Stimulated activated CD4-positive, alpha-beta T cell treated with anti-CD3 and anti-CD28 coated beads, TNF-alpha, amount 100 ng/mL, for 48 hours (primary cell): ENCODE results near the gene PODN.

Experiments
- DNase-seq, 3 donors: peaks; one replicate each; pipeline ENCODE4 v3.0.0-alpha.2; 2020; ENCODE audit warnings: low read depth in 3 of 3

PODN gene, protein sequence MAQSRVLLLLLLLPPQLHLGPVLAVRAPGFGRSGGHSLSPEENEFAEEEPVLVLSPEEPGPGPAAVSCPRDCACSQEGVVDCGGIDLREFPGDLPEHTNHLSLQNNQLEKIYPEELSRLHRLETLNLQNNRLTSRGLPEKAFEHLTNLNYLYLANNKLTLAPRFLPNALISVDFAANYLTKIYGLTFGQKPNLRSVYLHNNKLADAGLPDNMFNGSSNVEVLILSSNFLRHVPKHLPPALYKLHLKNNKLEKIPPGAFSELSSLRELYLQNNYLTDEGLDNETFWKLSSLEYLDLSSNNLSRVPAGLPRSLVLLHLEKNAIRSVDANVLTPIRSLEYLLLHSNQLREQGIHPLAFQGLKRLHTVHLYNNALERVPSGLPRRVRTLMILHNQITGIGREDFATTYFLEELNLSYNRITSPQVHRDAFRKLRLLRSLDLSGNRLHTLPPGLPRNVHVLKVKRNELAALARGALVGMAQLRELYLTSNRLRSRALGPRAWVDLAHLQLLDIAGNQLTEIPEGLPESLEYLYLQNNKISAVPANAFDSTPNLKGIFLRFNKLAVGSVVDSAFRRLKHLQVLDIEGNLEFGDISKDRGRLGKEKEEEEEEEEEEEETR

DNA sequence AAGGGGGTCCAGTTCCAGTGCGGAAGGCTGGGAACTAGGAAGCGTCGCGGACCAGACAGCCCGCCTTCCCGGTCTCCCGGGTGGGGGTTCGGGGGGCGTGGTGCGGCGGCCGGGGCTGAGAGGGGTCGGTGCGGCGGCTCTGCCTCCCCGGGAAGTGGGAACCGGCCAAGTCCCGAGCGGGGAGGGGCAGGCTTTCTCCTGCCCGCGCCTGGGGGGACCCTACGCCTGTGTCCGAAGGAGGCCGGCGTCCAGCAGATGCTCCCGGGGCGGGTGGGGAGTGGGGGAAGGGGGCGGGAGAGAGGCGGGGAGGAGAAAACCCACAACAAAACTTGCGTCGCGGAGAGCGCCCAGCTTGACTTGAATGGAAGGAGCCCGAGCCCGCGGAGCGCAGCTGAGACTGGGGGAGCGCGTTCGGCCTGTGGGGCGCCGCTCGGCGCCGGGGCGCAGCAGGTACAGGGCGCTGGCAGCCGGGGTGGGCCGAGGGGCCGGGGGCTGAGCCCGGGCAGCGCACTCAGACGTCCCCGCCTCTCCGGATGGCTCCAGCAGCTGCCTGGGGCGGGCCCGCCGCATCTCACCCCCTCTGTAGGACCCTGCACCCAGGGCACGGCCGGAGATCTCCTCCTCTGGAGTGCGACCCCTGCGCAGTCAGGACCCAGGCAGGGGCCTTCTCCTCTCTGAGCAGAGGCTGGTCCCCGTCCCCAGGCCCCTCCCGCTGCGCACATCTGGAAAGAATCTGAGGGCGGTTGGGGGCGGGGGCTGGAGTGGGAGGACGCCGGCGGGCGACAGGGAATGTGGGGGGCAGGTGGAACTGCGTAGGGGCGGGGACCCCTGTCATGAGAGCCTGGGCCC is at the start of gene PODN:
PODN (plus strand) TSS at position 355 of the 849 bp plus-strand sequence. CDS start 7,643 bp downstream, outside the sequence.
- no peak for DNase-seq

DNA sequence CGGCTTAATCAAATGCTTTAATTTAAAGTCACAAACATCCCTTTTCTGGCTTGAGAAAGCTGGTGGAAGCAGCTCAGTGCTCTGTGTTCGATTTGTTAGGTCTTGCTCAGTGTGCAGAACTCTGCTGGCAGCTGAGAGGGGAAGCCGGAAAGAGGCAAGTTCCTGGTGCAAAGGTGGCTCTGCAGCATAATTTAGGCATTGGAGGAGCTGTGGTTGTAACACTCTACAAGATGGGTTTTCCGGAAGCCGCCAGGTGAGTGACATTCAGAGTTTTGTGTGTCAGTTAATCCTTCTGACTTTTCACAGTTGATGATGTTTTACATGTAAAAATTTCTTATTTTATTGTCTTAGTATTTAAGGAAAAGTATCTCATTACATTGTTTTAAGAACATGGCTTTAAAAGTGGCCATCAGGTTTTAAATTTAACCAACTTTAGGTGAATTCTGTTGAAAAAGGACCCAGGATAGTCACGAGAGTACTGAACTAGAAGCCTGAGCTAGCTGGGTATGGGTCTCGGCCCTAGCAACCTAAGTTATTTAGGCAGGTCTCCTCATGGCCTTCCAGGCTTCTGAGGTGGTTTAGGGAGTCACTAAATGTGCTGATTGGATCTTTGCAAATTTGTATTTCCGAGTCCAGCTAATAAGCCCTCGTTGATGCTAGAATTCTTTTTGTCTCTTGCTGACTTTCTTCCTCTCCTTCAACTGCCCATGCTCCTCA is 47.1 kb upstream of the PODN start:
- peak; percentile 44 to 82 (median 66) for DNase-seq

DNA sequence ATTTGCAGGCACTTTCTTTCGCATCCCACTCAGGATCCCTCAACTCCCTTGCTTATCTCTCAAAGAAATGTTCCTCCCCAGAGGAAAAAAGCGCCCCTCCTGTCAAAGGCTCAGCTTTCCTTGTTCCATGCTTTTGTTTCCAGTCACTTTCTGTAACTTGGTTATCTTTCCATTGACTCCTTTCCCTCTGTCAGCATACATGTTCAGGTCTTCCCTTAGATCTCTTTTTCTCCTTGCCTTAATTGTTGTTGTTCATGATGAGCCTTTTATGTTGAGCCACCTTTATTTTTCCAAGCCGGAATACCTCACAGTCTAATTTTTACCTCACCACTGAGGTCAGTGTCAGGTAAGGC is 46.5 kb upstream of the PODN start:
- DNase-seq, result no peak

DNA sequence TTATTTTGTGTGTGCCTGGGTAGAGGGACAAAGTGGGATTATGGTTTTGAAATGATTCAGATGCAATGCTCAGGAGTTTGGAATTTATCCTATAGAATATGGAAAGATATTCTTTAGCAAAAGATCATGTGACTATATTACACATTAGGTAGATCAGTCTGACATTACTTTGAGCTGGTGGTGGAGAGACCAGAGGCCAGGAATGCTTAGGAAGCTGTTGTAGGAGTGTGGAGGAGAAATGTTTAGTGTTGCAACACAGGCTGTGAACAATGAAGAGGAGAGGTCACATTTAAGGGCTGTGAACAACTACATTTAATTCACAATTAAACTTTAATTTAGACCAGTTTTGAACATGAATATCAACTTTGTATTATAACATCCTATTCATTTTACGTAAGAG is 45.3 kb upstream of the PODN start:
- no peak for DNase-seq

DNA sequence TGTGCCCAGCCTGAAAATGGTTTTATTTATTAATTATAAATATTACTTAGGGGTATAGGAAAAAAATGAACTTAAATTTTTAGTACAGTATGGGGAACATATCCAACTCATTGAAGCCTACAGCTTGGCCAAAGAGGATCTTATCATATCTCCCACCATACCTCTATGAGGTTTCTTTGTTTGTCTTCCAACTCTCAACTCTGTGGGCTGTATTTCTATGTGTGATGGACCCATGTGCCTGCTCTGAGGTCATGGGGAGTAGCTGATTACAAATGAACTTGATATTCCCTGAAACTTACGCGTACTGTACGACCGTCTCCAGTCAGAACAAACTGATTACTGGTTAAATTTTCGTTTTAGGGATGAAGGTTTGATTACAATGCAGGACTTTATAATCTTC is 41.4 kb upstream of the PODN start:
- DNase-seq, result no peak

DNA sequence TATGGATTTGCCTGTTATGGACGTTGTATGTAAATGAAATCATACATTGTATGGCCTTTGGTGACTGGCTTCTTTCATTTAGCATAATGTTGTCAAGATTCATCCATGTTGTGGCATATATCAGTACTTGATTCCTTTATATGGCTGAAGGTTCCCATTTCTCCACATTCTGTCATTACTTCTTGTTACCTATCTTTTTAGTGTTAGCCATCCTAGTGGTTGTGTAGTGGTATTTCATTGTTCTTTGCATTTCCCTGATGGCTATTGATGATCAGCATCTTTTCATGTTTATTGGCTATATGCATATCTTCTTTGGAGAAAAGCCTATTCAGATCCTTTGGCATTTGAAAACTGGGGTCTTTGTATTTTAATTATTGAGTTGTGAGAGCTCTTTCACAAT is 39.8 kb upstream of the PODN start:
- no peak for DNase-seq

DNA sequence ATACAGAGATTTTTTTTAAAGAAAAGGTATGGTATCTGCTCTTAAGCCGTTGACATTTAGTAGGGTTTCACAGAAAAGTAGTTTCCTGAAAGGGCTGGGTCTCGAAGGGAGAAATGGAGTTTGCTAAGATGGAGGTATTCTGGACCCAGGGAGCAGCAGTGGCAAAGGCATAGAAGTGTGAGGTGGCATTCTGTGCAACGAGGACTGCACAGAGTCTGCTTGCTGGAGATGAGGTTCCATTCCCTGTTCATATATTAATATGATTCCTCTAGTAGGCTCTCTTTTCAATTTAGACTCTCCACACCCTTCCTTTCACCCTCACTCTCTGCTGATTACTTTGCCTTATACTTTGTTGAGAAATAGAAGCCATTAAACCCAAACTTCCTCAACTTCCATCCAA is 38.5 kb upstream of the PODN start:
- no peak for DNase-seq

DNA sequence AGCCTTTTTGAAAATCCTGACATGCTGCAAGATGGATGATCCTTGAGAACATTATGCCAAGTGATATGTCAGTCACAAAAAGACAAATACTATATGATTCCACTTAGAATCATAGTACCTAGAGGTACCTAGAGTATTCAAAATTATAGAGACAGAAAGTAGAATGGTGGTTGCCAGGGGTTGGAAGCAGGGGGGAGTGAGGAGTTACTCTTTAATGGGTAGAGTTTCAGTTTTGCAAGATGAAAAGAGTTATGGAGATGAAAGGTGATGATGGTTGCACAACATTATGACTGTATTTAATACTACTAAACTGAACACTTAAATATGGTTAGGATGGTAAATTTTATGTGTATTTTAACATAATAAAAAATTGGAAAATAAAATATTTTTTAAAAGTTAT is 37.9 kb upstream of the PODN start:
- no peak for DNase-seq

DNA sequence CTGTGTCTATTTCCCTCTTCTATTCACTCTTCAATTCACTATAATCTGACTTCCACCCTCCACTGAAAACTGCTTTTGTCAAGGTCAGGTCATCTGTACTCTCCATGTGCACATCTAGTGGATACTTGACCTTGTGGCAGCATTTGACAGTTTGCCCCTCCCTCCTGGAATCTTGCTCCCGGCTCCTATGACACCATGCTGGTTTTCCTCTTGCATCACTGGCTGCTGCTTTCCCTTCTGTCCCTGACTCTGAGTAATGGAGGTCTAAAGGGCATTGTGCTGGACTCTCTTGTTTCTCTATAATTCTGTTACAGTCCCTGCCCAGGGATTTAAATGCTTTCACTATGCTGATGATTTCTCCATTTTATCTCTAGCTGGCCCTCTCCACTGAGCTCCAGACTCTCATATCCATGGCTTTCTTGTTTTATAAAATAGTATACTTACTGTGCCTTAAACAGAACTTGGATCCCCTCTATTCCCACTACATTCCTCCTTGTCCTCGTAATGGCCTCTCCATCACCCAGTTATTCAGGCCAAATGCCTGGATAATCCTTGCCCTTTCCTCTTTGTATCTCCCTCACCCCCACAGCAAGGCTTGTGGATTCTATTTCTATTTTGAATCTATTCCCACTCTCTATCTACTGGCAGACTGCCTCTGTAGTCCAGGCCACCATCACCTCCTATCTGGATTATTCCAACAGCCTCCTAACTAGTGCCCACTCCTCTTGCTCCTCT is 36.8 kb upstream of the PODN start:
- no peak for DNase-seq

DNA sequence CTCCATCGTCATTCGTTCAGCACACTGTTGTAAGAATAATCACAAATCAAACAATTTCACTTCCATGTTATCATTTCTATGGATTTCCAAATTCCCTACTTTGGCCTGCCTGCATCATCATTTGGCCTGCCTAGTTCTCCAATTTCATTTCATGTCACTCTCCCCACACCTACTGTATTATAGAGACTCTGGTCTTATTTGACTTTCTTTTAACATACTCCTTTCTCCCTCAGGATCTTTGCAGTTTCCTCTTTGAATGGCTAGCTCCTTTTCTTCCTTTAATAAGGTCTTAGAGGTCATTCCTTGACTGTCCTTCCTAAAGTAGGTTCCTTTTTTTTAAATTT is 36.3 kb upstream of the PODN start:
- no peak for DNase-seq

DNA sequence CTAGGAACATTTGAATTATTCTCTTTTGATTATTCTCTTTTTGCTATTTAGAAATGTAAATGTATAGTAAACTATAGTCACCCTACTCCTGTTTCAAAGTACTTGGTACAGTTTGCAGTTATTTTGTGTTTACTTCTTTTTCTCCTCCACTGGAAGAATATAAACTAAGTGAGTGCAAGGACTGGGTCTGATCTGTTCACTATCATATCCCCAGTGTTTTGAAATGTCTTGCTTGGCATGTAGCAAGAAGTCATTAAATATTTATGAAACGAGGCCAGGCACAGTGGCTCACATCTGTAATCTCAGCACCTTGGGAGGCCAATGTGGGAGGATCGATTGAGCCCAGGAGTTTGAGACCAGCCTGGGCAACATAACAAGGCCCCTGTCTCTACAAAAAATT is 35.8 kb upstream of the PODN start:
- no peak for DNase-seq

DNA sequence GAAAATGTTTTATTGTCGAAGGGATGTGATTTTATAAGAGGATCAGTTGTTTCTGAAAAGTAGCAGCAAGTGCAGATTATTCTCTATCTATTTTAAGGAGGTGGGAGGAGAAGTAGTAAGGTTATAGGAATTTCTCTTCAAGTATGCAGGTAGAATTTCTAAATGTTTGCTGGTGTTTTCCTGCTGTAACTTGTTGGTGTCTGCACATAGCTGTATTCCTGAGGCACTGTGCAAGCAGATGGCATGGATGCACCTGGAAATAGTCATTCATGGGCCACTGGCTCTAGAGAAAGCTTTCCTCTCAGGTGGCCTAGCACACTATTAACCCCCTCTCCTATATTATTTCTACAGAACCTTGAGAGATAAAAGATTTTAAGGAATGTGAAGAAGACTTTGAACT is 30.3 kb upstream of the PODN start:
- DNase-seq, result no peak

DNA sequence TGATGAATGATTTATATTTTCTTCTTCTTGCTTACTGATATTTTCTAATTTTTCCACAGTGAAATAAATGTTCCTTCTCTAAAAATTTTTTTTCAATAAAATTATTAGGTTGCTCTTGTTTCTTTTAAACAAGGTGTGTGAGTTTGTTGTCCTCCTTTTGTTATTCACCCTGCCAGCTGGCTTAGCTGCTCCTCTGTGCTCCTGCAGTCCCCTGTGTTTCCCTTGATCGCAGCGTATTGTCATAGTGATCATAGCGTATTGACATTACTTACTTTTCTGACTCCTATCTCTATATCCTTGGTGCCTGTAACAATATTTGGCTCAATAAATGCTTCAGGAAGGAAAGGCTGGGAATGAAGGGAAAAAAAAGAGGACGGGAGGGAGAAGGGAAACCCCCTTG is 24.9 kb upstream of the PODN start:
- DNase-seq, result no peak

DNA sequence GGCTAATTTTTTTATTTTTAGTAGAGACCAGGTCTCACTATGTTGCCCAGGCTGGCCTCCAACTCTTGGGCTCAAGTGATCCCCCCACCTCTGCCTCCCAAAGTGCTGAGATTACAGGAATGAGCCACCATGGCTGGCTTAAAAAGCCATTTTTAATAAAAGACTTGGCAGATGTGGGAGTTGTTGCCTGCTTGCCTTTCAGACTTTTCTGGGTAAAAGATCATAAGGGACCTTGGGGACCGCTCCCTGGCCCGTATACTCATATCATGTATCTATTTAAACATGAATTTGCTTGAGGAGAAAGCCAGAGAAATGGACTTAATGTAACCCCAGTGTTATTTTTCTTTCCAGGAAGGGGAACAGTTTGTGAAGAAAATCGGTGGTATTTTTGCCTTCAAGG is 23.4 kb upstream of the PODN start:
- DNase-seq, result no peak

DNA sequence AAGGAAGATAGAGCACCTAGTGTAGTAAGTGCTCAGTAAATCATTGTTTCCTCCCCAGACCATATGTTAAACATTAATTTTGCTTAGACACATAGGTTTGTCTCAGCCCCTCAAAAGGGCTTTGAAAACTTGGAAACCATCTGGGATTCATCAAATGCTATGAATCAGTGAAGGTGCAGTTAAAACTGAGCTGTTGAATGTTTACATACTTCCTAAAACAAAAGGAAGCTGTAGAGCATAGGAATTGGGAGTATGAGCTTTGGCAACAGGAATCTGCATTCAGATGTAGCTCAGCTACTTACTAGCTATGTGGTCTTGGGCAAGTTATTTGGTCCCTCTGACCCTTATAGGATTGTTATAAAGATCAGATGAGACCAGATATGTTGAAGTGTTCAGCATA is 18.7 kb upstream of the PODN start:
- no peak for DNase-seq

DNA sequence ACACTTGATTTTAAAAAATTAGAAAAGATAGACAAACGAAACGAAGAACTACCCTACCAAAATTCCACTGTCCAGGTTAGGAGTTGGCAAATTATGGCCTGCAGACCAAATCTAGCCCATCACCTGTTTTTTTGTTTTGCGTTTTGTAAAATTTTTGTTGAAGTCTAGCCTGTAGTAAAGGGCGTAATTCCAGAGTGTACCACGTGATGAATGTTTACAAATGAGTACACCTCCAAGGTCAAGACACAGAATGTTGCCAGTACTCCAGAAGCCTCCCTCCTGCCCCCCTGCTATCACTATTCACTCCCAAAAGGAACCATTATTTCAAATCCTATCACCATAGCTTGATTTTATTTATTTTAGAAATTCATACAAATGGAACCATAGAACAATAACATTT is 17.1 kb upstream of the PODN start:
- no peak for DNase-seq

DNA sequence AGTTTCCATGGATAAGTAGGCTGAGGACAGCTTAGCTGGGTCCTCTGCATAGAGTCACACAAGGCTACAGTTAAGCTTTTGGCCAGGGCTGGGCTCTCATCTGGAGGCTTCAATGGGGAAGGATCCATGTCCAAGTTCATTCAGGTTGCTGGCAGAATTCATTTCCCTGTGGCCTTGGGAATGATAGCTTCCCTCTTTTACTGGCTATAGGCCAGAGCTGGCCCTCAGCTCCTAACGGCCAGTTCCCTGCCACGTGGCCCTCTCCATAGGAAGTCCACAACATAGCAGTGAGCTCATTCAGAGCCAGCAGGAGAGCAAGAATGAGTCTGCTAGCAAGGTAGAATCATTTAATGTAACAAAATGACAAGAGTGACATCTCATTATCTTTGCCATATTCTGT is 15.1 kb upstream of the PODN start:
- no peak for DNase-seq

DNA sequence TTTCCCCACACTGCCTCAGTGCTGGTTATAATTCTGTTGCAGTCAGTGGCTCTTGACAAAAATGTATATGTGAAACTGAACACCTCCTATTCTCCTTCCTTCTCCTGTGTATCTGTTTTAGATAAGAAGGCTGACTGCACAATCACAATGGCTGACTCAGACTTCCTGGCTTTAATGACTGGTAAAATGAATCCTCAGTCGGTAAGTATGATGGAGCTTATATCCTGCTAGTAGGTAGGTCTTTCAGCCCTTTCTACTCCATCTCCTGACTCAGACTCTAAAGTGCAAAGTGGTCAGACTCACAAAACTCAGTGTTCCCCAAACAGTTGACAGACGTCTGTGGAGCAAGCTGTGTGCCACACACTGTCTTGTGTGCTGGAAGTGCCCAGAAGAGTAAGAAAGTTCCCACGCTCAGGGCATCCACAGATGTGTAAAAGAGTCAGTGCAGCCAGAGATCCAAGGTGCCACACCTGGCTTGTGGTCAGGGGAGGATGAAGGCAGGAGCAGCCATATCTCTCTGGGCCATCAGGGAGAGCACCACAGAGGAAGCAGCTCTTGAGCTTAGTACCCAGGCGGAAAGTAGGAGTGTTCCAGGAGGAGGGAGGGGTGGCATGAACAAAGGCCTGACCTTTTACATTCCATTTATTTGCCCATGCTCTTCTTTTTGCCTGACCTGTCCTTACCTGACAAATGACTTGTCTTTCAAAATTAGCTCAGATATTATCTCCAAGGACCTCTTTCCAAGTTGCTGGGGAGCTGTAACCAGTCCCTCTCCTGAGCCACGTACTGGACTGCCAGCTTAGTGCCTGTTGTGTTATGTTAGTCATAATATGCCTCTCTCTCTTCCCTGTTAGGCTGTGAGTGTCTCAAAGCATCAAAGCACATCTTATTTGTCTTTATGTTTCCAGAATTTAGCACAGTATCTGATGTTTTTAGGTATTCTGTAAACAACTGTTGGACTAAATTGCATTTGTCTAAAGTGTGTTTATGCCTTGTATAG is 14.0 kb upstream of the PODN start:
- DNase-seq, result no peak

DNA sequence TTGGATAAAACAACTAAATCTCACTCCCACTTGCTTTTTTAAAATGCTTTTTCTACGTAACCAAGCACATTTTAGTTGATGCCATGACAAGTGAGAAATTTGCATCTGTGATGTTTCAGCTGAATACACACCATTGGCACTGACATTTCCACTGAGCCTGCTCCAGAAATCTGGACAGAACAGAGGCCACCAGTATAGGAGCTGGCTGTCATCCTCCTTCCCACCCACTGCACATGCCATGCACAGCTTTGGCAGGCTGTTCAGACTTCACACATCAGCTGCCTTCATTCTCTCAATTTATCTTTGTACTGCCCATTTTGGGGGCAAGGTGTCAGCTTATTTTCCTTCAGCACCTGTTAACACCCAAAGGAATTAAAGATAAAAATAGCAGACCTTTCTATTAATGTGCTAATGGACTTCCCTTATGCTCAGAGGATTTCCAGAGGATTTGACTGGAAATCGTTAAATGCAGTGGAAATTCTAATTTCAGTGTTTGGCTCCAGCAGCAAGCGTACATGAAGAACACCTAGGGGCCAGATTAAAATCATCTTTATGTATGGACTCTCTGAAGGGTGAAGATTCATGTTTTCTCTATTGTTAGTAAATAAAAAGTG is 12.9 kb upstream of the PODN start:
- no peak for DNase-seq

DNA sequence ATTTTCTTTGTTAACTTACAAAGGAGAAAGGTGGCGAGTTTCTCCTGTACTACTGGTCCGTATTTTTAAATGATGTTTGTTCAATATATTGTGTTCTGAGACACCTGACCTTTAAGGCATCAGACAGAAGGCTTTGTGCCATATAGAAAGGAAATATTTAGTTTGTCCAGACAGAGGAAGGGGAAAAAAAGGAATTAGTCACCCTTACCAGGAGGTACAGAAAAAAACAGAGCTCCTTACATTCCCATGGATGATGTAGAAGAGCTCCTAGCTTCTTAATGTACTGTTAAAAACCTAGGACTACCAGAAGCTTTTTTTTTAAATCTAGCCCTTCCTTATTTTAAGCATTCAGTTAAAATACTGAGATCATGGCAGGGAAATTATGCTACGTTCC is 12.4 kb upstream of the PODN start:
- no peak for DNase-seq
